GM18858 (cell line): ENCODE measurements around the gene BOD1L1.
A peak's percentile ranks its signal among the peaks of the same experiment; 100 is the strongest.
"Not testable (repeated sequence)": the region's sequence is repeated elsewhere in the genome, so short reads cannot be mapped to it uniquely, and the experiment has no call there.

ENCODE experiments used
- ATAC-seq: cut with Tn5 transposase; IDR thresholded peaks from one replicate; pipeline ENCODE4 v1.9.1; 2021; ENCODE audit not compliant: unreplicated experiment

Gene BOD1L1

DNA sequence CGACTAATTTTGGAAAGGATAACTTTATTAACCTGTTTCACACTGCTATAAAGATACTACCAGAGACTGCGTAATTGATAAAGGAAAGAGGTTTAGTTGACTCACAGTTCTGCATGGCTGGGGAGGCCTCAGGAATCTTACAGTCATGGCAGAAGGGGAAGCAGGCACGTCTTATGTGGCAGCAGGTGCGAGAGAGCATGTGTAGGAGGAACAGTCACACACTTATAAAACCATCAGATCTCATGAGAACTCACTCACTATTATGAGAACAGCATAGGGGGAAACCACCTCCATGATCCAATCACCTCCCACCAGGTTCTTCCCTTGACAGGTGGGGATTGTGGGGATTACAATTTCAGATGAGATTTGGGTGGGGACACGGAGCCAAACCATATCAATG, 67.4 kb downstream of the BOD1L1 start:
- not testable (repeated sequence) for ATAC-seq

DNA sequence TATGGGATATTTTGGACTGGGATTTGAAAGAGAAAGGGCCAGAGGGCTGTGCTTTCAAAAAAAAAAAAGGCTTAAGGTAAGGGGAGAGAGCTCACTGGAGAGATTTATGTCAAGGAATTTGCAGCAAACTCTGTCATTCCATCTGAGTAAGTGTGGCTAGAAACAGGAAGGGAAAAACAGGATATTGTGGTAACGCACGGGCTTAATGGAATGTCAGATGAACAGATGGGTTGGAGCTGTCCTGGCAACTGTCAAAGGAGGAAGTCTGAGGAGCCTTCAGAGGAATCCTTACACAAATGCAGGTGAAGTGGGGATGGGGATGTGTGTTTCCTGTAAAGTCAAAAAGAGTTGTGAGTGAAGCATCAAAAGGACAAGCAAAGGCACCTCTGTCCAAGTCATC, 68.1 kb downstream of the BOD1L1 start:
- ATAC-seq = no peak

DNA sequence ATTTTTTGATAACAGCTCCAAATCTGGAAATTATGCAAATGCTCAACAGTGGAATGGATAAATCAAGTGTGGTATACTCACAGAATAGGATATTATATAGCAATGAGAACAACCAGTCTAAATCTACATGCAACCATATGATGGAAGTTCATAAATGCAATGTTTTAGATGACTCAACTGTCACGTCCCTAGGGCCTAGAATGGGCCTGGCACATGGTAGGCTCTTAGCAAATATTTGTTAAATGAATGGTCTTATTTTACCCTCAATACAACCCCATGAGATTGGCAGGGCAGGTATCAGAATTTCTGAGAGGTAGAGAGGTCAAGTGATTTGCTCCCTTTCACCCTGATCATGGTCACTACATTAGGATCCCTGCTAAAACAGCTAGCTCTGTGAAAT, 68.6 kb downstream of the BOD1L1 start:
- ATAC-seq = no peak

DNA sequence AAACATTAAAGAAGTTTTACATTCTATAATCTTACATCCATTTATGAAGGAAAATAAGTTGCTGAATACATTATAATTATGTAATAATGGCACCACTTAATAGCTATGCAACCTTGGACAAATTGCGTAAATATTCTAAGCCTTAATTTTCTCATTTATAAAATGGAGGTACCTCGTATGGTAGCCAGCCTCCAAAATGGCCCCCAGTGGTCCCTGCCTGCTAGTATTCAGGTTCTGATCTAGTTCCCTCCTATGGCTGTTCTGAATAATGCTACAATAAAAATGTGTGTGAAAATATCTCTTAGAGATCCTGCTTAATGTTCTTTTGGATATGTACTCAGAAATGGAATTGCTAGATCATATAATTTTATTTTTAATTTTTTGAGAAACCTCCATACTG, 72.2 kb downstream of the BOD1L1 start:
- no peak for ATAC-seq

DNA sequence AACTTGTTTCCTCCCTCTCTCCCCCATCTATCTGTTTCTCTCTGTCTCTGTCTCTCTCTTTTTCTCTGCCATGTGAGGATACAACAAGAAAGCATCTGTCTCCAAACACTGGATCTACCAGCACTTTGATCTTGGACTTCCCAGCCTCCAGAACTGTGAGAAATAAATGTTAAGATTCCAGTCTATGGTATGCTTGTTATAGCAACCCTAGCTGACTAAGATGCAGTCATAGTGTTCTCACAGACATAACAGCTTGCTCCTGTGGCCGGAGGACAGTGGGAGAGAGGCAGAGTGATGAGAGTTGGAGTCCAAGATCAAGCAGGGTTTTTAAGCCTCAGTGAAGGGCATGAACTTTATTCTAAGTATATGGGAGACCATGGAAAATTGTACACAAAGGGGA, 74.4 kb downstream of the BOD1L1 start:
- no peak for ATAC-seq

DNA sequence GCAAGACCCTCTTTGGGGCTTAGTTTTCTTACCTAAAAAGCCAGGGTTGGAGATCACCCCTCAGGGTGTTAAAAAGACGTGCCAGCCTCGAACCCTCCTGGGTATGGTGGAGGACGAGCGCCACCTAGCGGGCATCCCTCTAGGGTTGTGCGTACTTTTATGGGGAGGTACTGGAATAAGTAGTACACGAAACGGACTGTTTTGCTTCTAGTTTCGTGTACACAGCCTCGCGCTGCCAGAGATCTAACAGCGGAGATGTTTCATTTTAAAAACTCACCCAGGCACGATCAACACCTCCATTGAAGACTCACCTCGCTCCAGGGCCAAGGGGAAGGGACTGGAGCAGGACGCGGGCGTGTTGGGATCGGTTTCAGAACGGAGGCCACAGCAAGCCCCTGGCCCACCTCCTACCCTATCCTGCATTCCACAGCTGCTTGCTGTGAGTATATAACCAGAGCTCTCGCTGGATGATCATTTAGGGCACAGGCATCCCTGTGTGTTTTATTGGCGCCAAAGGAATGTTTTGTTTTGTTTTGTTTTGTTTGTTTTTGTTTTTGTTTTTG, 78.5 kb downstream of the BOD1L1 start:
- ATAC-seq = peak; percentile 67

DNA sequence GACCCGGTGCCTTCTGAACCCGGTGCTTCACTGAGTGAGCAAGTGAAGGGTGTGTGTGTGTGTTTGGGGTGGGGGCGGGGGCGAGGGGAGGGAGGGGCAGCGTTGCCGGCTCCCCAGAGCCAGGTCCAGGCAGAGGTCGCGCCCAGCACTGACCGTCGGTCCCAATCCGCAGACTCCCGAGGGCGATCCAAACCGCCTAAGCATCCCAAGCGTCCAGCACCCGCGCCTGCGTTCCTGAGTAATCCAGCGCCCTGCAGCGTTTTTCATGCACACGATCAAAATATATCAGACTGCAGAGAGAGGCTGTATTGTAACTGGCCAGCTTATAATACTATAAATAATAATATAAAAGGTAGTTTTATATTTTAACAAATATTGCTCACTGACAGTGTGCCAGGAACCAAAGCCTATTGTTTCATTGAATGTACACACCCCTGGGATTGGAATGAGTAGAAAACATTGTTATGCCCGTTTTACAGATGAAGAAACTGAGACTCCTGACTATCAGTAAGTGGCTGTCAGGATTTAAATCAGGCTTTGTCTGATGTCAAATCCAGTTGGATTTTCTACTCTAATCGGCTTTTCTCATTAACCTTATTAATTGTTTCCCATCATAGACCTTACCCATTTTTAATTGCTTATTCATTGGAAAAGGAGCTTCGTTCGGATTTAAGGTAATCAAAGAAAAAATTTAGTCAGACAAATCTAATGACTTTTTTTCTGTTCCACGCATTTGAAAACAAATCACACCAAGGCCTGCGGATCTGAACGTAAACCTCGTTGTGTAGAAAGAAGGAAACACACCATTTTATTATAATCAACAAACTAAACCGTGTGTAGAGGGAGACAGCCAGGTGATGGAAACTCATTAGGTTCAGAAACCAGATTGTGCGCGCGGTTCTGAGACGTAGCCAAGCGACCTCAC, 79.2 kb downstream of the BOD1L1 start:
- no peak for ATAC-seq

DNA sequence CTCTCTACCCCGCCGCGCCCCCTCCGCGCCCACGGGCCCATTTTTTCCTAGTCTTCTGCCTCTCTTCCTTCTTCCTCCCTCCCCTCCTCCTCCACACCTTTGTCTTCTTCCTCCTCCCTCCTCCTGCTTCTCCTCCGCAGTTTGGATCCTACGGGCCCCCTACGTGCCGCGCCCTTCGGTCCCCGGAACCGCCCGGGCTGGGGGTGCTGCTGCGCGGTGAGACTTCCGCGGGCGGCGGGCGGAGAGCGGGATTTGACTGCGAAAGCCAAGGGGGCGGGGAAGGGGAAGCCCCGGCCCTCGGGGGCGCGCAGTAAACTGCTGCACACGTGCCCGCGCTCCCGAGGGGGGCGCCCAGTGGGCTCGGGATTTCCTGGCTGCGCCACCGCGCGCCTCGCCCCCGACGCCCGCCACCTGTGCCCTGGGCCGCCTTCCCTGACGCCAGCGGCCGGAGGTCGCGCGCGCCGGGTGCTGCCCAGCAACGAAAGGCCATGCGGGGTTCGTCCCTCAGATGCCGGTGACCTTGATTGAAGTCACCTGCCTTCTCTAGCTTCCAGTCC, 80.0 kb downstream of the BOD1L1 start:
- no peak for ATAC-seq

DNA sequence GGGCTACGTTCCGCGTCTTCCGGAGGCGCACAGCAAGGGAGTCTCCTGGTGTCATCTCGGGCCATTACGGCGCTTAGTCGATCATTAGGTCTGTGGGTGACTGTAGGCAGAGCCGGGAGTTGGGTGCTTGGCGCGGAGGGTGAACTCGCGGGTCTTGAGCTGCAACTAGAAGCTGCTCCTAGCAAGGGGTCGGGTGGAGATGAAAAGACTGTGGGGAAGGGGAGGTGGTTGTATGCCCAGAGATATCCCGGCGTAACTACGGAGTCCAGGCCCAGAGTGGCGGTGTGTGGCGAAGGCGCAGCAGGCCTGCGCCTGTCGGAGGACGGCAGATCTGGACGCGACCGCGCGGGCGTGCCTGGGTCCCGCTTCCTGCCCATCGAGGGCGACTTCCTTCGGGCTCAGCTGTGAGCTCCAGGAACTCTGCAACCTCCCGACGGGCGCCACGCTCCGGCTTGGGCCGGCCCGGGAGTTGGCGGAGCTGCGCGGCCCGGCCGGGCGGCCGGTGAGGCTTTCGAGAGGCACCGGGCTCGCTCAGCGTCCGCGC, 80.5 kb downstream of the BOD1L1 start:
- no peak for ATAC-seq

DNA sequence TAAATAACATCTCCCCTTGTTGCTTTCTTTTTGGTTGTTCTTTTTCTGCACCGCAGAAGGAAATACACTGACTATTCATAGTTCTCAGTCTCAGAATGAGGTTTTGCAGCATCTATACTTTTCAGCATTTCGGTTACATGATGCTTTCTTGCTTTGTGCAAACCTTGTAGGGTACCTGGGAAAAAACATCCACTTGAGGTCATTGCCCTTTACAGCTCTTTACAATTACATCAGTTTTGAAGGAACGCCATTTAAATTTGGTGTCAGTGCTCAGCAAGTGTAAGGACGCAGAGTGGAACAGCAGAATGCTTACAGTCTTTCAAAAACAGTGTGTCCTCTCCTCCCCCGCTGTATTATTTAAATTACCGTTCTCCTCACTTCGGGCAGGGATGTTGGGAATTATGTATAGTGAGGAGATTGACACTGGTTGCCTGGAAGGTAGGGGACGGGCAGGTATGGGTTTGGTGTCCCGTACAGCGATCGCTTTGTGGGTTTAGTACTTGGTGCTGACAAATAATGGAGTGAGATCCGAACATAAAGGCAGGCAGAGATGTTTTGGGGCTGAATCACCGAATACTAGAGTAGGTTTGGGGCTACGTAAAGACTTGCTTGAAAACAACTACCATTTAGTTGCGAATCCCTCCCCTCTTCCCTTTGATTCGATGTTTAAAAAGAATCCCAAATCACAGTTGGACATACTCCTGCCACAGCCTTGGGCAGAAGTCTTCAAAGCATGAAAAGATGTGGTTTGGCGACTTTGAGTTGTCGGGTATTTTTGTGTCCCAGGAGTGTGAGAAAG, 81.2 kb downstream of the BOD1L1 start:
- ATAC-seq = no peak

DNA sequence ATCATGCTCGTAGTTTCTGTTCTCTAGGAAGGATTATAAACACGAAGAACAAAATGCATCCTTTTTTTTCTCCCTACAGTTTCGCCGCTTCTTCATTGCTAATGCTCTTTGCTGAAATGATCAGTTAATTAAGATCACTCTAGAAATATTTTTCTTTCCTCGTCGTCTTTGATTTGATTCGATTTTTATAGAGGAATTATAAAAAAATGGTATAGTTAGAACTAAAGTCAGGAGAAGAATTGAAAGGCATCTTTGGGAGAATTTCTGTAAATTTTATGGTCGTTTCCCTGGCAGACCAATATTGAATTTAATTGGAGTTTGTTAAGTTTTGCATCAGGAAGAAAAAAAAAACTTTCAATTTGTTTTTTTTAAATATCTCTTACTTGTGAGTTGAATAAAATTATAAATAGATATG, 82.1 kb downstream of the BOD1L1 start:
- no peak for ATAC-seq

DNA sequence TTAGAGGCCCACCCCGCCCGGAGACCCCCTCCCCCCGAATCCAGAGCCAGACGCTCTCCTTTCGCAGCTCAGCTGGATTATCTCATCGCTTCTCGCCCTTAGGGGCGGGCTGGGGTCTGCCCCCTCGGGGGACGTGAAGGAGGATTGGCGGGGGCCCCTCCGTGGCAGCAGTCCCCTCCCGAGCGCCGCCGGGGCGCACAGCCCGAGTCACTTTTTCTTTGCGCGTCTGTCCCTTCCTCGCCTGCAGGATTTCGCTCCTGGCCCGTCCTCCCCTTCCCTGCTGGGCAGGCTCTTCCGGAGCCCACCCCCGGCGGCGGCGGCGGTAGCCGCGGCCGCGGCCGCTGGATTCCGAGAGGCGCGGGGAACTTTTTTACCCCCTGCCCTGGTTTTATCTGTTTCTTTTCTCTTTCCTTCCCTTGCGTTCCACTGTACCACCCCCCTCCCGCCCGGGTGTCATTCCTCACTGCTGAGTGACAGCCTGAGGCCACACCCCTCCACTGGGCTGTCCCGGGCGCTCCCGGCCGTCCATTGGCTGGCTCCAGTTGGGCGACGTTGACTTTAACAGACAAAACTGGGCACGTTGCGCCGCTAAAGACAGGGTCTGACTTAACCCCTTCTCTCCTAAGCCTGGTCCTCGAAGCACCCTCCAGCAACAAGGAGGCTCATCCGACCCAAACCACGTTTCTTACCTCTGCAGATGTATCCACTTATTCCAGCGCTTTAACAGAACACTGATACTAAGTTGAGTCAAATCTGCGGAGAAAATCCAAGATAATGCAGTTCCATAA, 82.7 kb downstream of the BOD1L1 start:
- ATAC-seq = peak; percentile 32

DNA sequence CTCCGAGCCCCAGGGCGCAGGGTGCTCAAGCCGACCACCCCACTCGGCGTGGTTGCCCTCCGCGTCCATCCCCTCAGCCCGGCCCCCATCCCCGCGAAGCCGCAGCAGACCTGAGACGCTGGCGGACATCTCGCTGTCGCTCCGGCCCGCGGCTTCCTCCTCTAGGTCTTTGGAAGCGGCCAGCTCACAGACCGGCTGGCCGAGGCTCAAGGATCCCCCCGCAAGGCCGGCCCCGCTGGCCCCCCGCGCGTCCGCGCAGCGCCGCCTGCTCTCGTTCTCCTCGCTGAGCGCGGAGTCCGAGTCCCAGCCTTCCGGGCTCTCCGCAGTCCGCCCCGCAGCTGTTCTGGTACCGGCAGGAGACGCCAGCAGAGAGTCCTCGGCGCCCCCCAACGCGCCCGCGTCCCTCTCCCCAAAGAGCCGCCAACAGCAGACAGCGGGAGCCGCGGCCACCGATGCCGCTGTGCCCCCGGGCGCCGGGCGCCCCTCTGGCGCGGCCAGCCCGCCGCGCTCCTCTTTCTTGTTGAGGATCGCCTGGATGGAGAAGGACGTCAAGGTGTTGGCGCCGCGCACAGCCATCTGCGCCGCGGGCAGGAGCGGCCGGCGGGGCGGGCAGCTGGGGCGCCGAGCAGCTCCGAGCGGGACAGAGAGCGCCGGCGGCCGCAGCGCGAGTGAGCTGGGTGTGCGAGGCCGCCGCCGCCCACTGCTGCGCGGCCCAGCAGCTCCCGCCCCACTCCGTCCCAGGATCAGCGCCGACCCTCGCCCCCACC, 83.5 kb downstream of the BOD1L1 start, which contains the start of gene NKX3-2:
NKX3-2 (minus strand) TSS at position 670 of the 767 bp plus-strand sequence; CDS start at position 576, 94 bp downstream.
- ATAC-seq = no peak

DNA sequence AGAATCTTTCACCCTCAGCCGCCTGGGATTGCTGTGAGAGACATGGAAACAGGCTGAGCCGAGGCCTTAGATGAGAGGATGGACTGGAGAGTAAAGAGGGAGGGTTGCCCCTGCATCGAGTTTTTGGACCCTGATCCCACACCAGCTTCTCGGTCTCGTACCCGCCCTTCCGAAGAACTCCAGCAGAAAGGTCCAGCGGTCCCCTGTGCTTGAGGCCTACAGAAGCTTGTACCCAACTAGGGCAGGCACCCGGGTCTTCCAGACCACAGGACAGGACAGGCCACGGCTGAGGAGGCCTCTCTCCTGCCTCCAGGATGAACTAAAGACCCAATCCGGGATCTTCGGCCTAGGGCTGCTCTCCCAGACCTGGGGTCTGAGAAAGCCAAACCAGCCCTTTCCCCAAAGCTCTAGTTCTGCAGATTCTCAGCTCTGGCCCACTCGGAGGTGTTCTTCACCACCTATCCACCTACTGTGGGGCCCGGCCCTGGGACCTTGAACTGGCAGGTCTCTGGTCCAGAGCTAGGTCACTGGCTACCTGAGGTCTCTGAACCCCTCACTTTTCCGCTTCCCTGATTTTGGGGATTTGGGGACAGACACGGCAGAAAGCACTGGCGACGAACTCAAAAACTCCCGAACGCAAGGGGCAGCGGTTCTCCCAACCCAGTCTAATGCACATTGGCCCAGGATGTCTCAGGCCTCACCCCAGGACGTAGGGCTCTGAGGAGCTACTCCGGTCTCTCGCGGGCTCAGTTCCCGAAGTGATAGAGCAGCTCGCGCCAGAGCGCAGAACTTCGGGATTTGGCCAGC, 84.3 kb downstream of the BOD1L1 start:
- no peak for ATAC-seq

DNA sequence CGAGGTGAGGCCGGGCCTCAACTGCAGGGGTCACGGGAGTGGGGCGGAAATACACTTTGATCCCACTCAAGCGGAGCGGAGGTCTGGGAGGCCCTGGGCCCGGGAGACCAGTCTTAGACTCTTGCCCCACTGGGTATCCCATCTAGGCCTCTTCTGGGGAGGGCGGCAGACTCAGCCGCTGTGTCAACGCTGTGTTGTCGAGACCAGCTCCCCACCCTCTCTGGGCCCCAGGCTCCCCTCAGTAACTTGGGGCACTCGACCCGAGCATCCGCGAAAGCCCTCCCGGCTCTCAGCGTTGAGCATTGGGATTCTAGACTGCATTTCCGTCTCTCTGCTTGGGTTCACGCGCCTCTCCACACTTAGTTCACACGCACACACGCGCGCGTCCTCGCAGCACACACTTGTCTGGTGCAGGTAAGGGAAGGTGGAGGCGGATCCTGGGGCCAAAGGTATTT, 84.9 kb downstream of the BOD1L1 start:
- no peak for ATAC-seq

DNA sequence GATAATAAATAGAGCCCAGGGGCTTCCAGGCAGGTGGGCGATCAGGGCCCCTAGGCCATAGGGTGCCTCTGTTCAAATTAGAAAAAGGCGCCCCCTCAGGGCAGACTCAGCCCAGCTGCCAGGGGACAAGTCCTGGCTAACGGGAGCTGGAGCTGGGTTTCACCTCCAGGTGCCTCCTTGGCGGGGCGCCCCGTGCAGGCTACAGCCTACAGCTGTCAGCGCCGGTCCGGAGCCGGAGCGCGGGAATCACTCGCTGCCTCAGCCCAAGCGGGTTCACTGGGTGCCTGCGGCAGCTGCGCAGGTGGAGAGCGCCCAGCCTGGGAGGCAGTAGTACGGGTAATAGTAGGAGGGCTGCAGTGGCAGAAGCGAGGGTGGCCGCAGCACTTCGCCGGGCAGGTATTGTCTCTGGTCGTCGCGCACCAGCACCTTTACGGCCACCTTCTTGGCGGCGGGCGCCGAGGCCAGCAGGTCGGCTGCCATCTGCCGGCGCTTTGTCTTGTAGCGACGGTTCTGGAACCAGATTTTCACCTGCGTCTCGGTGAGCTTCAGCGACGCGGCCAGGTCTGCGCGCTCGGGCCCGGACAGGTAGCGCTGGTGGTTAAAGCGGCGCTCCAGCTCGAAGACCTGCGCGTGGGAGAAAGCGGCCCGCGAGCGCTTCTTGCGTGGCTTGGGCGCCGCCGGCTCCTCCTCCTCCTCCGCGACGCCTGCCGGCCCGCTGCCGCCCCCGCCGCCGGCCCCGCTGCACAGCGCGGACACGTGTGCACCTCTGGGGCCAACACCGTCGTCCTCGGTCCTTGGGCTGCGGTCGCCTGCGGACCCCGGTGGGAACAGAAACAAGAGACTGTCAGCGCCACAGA, 85.6 kb downstream of the BOD1L1 start:
- peak; percentile 32 for ATAC-seq

DNA sequence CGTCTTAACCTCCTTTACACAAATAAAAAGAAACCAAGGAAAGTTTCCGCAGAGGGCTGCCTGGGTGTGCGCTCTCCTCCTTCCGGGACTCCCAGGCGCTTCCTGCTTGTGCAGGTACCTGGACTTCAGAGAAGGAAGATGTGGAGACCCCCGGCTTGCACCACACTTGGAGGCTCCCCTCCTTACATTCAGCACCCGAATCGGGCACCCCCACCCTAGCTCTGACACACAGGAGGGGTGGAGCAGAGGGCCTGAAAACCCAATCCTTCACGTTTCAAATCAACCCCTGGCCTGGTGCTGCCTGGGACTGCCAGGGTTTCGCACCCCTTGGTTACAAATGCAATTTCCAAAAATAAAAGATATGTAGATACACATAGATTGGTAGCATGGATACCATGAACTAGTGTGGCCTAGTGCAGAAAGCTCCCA, 86.3 kb downstream of the BOD1L1 start:
- no peak for ATAC-seq
